C4-2B (cell line): ENCODE measurements around the gene SHROOM1.

Experiments used
- CTCF ChIP-seq: fragments of 450-650 bp; conservative IDR thresholded peaks from 2 replicates; pipeline ENCODE4 v1.5.1; 2017; ENCODE audit warnings: mild to moderate bottlenecking
- ZFX ChIP-seq: fragments of 450-650 bp; IDR thresholded peaks from 2 replicates; pipeline ENCODE4 v1.6.1; 2017

DNA sequence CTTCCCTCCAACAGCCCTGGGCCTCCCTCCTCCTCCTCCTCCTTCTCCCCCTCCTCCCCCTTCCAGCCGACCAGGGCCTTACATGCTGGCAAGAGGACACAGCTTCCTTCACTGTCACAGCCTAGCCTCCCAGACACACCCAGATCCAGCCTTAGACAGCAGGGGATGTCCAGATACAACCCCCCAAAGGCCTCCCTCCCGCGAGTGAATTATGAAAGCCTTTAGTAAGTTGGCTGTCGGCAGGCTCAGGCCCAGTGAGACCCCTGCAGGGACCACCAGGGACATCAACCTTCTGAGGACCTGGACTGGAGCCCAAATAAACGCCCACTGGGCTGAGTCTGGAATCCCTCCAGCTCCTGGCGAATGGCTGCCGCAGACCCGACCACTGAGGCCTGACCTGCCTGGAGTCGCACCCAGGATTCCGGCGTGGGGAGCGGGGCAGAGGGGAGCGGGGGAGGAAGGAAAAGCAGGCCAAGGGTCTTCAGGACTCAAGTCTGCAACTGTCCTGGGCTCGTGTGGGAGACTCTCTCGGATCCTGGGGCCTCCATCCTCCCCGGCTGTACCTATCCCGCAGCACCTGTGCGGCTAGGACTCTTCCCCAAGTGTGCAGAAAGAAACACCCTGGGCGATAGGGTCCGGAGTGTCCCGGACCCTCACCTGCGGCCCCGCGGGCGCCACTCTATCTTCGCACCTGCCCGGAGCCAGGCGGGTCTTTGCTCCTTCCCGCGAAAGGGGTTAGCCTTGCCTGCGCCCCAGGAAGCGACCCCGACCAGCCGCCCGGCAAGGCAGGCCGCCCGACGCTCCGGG lies 54.1 kb downstream of the SHROOM1 start:
- TF ChIP-seq ZFX (no peak; the same call in 1 of the 2 replicates), CTCF (no peak)
